DMS114 treated with DMSO at 0.1 percent for 48 hours (cell line): ENCODE data around the gene RPS6KA4.
"Not testable (repeated sequence)": the region's sequence is repeated elsewhere in the genome, so short reads cannot be mapped to it uniquely, and the experiment has no call there.

ENCODE experiments used
- DNase-seq: peaks from one replicate; lab custom pipeline; 2025; ENCODE audit not compliant: unreplicated experiment; lab: John Stamatoyannopoulos, UW

Gene RPS6KA4

GRCh38 chr11:64415996-64416728, 57.2 kb downstream of the RPS6KA4 start:
- DNase-seq: no peak

GRCh38 chr11:64418233-64418632, 59.3 kb downstream of the RPS6KA4 start:
- DNase-seq: not testable (repeated sequence)

- DNase-seq: no peak
Measured at GRCh38 chr11:64419257-64419790, 60.4 kb downstream of the RPS6KA4 start.

- no peak for DNase-seq
Measured at GRCh38 chr11:64419818-64420485, 61.0 kb downstream of the RPS6KA4 start.
